SU-DHL-6 (cell line): Measurements from ENCODE around the gene RGL2.

ENCODE experiments used
- H2AFZ ChIP-seq: fragments of 200-600 bp; sonication (generic); 2 replicates; pipeline ENCODE4 v1.6.1; 2014; ENCODE audit warnings: low read depth, mild to moderate bottlenecking, moderate library complexity, mixed read lengths, antibody characterized with exemption, low read length; ENCODE audit not compliant: severe bottlenecking
- H3F3A ChIP-seq: fragments of 200-600 bp; shearing (Covaris generic); 2 replicates; pipeline ENCODE4 v1.6.0; 2016; ENCODE audit warnings: antibody characterized with exemption, mild to moderate bottlenecking; ENCODE audit not compliant: insufficient read depth
- H3K27ac ChIP-seq: fragments of 200-600 bp; sonication (generic); 2 replicates; pipeline ENCODE4 v1.5.1; 2016; ENCODE audit warnings: low read depth, mild to moderate bottlenecking, low read length, moderate library complexity, mixed read lengths
- H3K27me3 ChIP-seq: fragments of 200-600 bp; sonication (generic), shearing (Covaris generic); 2 replicates; pipeline ENCODE4 v1.6.0; 2014; ENCODE audit warnings: mild to moderate bottlenecking, low read length
- H3K36me3 ChIP-seq: fragments of 200-600 bp; sonication (generic); 2 replicates; pipeline ENCODE4 v1.6.1; 2014; ENCODE audit warnings: mild to moderate bottlenecking, low read length, mixed read lengths
- H3K4me2 ChIP-seq: fragments of 300-600, 200-600 bp; shearing (Covaris generic), sonication (generic); 2 replicates; pipeline ENCODE4 v1.6.0; 2014; ENCODE audit warnings: low read length, low read depth, mild to moderate bottlenecking; ENCODE audit not compliant: poor library complexity, severe bottlenecking
- H3K4me3 ChIP-seq: fragments of 200-600 bp; sonication (generic); 2 replicates; pipeline ENCODE4 v1.5.1; 2014; ENCODE audit warnings: antibody characterized with exemption, low read length, mild to moderate bottlenecking, mixed read lengths; ENCODE audit not compliant: insufficient read depth, poor library complexity, severe bottlenecking
- H3K79me2 ChIP-seq: fragments of 200-600 bp; sonication (generic); 2 replicates; pipeline ENCODE4 v1.6.1; 2014; ENCODE audit warnings: mild to moderate bottlenecking, low read length, moderate library complexity; ENCODE audit not compliant: insufficient read depth
- H3K9ac ChIP-seq: fragments of 200-600 bp; sonication (generic); 2 replicates; pipeline ENCODE4 v1.7.0; 2014; ENCODE audit warnings: mild to moderate bottlenecking, low read length
- H3K9me2 ChIP-seq: fragments of 200-600 bp; sonication (generic); replicated peaks from 2 replicates; pipeline ENCODE4 v1.6.1; 2014; ENCODE audit warnings: low read length; ENCODE audit not compliant: insufficient read depth
- H3K9me3 ChIP-seq: fragments of 200-600 bp; sonication (generic); 2 replicates; pipeline ENCODE4 v1.6.1; 2014; ENCODE audit warnings: low read length, mixed read lengths; ENCODE audit not compliant: insufficient read depth
- H4K20me1 ChIP-seq: fragments of 200-600 bp; sonication (generic); 2 replicates; pipeline ENCODE4 v1.6.1; 2014; ENCODE audit warnings: low read depth, mild to moderate bottlenecking, antibody characterized with exemption, low read length, moderate library complexity, mixed read lengths
- EZH2phosphoT487 ChIP-seq: fragments of 200-600 bp; sonication (generic), shearing (Covaris generic); conservative IDR thresholded peaks from 2 replicates; pipeline ENCODE4 v1.6.1; 2018; ENCODE audit warnings: mild to moderate bottlenecking, antibody characterized with exemption, low read length, moderate library complexity, mixed read lengths
- TF ChIP-seq, protein P1 (sequence below): fragments of 200-600 bp; sonication (generic); IDR thresholded peaks from one replicate; pipeline ENCODE4 v1.5.1; 2017; ENCODE audit warnings: antibody characterized with exemption, mild to moderate bottlenecking, low read length, moderate library complexity; ENCODE audit not compliant: insufficient read depth, poor library complexity, severe bottlenecking

Gene RGL2

DNA sequence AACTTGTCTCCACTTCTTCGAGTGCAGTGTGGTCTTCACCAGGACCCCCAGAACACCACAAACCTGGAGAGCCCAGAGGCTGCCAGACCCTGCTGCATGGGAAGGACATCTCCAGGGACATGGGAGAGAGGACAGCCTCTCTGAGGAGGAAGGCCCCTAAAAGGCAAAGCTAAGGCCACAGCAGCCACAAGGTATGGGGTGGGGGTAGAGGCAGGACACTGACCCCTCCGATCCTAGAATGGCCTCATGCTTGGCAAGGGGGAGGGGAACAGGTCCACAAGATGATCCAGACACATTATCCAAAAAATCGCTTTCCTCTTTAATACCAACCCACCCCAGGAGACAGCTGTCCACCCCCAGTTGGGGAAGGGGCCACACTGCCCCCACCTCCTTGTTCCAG is 19.9 kb downstream of the RGL2 start:
- H3K27me3 ChIP-seq, result no peaks in the 10 kb centered on the region
- no peak overlapping the region for H2AFZ ChIP-seq
- peaks cover 18% of the 10 kb centered on the region for H3K79me2 ChIP-seq
- H3K4me3 ChIP-seq, result no peak overlapping the region
- no peaks in the 10 kb centered on the region for H3K9me2 ChIP-seq
- H3F3A ChIP-seq, result peaks cover 68% of the 10 kb centered on the region
- H3K36me3 ChIP-seq, result peaks cover 16% of the 10 kb centered on the region
- H3K9ac ChIP-seq, result no peak overlapping the region
- no peak for TF ChIP-seq EZH2phosphoT487
- TF ChIP-seq, protein P1, sequence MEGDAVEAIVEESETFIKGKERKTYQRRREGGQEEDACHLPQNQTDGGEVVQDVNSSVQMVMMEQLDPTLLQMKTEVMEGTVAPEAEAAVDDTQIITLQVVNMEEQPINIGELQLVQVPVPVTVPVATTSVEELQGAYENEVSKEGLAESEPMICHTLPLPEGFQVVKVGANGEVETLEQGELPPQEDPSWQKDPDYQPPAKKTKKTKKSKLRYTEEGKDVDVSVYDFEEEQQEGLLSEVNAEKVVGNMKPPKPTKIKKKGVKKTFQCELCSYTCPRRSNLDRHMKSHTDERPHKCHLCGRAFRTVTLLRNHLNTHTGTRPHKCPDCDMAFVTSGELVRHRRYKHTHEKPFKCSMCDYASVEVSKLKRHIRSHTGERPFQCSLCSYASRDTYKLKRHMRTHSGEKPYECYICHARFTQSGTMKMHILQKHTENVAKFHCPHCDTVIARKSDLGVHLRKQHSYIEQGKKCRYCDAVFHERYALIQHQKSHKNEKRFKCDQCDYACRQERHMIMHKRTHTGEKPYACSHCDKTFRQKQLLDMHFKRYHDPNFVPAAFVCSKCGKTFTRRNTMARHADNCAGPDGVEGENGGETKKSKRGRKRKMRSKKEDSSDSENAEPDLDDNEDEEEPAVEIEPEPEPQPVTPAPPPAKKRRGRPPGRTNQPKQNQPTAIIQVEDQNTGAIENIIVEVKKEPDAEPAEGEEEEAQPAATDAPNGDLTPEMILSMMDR, result no peak
- no peaks in the 10 kb centered on the region for H3K9me3 ChIP-seq
- H4K20me1 ChIP-seq, result peaks cover 9% of the 10 kb centered on the region; the same call in 1 of the 2 replicates
- H3K4me2 ChIP-seq, result no peak overlapping the region
- peak overlapping the region; percentile 90; the same call in 1 of the 2 replicates for H3K27ac ChIP-seq

DNA sequence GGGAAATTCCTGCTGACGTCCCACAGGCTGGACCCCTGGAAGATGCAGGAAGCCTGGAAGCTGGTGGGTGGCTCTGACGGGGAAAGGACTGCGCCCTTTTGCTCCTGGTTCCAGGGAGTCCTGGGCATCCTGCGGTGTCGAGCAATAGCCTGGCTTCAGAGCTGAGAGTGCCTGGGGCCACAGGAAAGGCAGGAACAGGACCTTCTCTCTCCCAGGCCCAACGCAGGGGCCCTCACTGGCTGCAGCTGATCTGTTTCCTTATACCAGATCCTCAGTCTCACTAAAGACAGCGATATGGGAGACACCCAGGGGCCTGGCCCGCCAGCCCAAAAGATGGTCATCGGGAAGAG is 20.4 kb downstream of the RGL2 start:
- H3K27ac ChIP-seq, result peak overlapping the region; percentile 90
- TF ChIP-seq EZH2phosphoT487, result no peak
- TF ChIP-seq, protein P1, result no peak
- 0 out of 2 replicates have a peak overlapping the region, but pooled peaks have one; percentile 75 for H3K9ac ChIP-seq
- no peaks in the 10 kb centered on the region for H3K9me3 ChIP-seq
- peaks cover 22% of the 10 kb centered on the region for H3K79me2 ChIP-seq
- H3K36me3 ChIP-seq, result peaks cover 21% of the 10 kb centered on the region
- peak overlapping the region; percentile 88 for H3K4me2 ChIP-seq
- H3K9me2 ChIP-seq, result no peaks in the 10 kb centered on the region
- peaks cover 73% of the 10 kb centered on the region for H3F3A ChIP-seq
- H4K20me1 ChIP-seq, result peaks cover 13% of the 10 kb centered on the region
- H2AFZ ChIP-seq, result no peak overlapping the region
- no peaks in the 10 kb centered on the region for H3K27me3 ChIP-seq
- no peak overlapping the region for H3K4me3 ChIP-seq

DNA sequence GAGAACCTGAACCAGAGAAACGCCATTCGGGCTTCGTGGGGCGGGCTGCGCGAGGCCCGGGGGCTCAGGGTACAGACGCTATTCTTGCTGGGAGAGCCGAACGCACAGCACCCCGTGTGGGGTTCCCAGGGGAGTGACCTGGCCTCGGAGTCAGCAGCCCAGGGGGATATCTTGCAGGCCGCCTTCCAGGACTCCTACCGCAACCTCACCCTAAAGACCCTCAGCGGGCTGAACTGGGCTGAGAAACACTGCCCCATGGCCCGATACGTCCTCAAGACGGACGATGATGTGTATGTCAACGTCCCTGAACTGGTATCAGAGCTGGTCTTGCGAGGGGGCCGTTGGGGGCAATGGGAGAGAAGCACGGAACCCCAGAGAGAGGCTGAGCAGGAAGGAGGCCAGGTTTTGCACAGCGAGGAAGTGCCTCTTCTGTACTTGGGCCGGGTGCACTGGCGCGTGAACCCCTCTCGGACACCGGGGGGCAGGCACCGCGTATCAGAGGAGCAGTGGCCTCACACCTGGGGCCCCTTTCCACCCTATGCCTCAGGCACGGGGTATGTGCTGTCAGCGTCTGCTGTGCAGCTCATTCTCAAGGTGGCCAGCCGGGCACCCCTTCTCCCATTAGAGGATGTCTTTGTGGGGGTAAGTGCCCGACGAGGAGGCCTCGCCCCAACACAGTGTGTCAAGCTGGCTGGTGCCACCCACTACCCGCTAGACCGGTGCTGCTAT is 20.9 kb downstream of the RGL2 start:
- Histone ChIP-seq H3K79me2 (peaks cover 28% of the 10 kb centered on the region), H3K4me3 (peak overlapping the region; percentile 76), H3K4me2 (peak overlapping the region; percentile 88), H2AFZ (peak overlapping the region; percentile 3), H4K20me1 (peaks cover 16% of the 10 kb centered on the region), H3K9me2 (no peaks in the 10 kb centered on the region), H3K9me3 (no peaks in the 10 kb centered on the region), H3K27me3 (no peaks in the 10 kb centered on the region), H3K27ac (peak overlapping the region; percentile 90), H3F3A (peaks cover 78% of the 10 kb centered on the region), H3K36me3 (peaks cover 26% of the 10 kb centered on the region), H3K9ac (peak overlapping the region; percentile 75)
- no peak for TF ChIP-seq EZH2phosphoT487
- TF ChIP-seq, protein P1, result no peak
